Fibroblast of pulmonary artery (primary cell): ENCODE measurements around the gene TP53BP2.
A peak's percentile ranks its signal among the peaks of the same experiment; 100 is the strongest.

ENCODE experiments used
- DNase-seq: peaks from one replicate; pipeline ENCODE4 v3.0.0-alpha.2; 2010; ENCODE audit warnings: low read depth
- H3K4me3 ChIP-seq: replicated peaks from 2 replicates; pipeline ENCODE4 v1.5.1; 2011; ENCODE audit warnings: low read depth, mild to moderate bottlenecking, control low read depth, low read length, moderate library complexity
- TF ChIP-seq, protein P1 (sequence below): IDR thresholded peaks from 2 replicates; pipeline ENCODE4 v1.5.1; 2011; ENCODE audit warnings: mild to moderate bottlenecking, control low read depth, low read length, inconsistent platforms; ENCODE audit errors: missing control alignments

TP53BP2 gene

DNA sequence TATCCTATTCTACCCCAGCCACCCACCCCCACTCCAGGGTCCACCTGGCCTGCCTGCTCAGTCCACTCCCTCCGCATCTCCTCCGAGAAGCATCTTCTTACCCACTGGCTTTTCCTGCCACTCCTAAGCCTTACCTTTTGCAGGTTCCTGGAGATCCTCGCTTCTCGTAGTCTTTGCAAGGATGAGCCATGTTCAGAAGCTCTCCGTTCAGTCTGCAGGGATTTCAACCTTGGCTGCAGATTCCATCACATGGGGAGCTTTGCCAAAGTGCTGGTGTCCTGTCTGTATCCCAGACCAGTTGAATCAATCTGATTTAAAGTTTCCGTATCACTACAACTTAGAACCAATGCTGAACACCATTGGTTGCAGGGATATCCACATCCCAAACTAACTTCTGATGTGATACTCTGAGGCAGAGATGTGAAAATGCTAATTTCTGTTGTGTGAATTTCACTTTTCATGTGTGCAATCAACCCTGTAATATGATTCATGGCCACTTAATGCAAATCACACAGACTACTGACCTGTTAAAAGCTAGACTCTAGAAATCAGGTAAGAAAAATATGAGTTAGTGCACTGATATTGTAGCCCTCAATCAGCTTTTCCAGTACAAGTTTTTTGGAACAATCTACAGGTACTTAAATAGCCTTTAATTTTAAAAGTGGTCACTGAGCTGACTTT lies 71.5 kb downstream of the TP53BP2 start:
- TF ChIP-seq, protein P1, sequence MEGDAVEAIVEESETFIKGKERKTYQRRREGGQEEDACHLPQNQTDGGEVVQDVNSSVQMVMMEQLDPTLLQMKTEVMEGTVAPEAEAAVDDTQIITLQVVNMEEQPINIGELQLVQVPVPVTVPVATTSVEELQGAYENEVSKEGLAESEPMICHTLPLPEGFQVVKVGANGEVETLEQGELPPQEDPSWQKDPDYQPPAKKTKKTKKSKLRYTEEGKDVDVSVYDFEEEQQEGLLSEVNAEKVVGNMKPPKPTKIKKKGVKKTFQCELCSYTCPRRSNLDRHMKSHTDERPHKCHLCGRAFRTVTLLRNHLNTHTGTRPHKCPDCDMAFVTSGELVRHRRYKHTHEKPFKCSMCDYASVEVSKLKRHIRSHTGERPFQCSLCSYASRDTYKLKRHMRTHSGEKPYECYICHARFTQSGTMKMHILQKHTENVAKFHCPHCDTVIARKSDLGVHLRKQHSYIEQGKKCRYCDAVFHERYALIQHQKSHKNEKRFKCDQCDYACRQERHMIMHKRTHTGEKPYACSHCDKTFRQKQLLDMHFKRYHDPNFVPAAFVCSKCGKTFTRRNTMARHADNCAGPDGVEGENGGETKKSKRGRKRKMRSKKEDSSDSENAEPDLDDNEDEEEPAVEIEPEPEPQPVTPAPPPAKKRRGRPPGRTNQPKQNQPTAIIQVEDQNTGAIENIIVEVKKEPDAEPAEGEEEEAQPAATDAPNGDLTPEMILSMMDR: no peak
- DNase-seq: no peak
- H3K4me3 ChIP-seq: no peak overlapping the region

GRCh38 chr1:223772771-223773160 lies 73.0 kb downstream of the TP53BP2 start:
- no peak overlapping the region for H3K4me3 ChIP-seq
- TF ChIP-seq, protein P1: no peak
- DNase-seq: no peak

DNA sequence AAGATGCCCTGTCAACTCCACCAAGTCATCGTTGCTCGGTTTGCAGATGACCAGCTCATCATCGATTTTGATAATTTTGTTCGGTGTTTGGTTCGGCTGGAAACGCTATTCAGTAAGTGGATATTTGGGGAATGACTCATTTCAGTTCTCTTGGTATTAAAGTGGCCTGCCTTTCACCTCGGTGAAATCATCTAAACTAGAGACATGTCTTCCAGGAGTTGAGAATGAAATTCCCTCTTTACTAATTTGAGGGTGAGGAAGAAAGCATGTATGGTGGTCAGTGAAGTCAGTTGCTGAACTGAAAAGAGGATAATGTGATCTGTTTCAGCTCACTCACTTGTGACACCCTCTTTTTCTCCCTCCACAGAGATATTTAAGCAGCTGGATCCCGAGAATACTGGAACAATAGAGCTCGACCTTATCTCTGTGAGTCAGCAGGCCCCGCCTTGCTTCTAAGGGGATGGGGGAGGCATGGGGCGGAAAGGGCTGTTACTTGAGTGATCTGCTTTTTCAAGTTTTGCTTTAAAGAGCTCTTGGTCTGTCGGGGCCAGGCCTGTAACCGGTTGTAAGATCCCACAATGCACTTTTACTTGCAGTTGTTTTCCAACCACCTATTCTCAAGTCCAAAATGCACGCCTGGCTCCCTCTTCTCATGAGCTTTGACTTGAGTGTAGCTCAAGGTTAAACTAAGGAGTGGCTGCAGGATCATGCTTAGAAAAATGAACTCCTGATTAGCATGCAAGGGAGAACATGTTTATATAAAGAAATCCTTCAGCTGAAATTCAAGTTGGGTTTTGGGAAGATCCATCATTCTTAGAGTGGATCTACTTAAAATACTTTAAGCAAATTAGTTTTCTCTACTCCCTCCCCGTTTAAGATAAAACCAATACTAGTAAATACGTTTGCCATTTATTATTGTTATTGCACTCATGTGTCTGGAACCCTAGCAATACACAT lies 73.7 kb downstream of the TP53BP2 start:
- DNase-seq: peak; percentile 87
- TF ChIP-seq, protein P1: no peak
- peak overlapping the region; percentile 31 for H3K4me3 ChIP-seq

DNA sequence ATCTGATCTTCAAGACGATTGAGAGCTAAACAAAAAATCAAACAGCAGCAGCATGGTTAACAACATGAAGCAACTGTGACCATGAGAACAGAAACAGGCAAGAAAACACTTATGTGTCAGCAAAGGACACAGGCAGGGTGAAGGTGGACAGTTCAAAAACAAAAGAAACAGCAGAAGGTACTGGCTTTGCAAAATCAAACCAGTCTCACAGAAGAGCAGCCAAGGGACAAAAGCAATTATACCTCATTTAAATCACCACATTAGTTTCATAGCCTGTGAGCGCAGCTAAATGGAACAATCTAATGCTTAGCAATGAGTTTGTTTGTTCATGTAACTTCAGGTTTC lies 74.3 kb downstream of the TP53BP2 start:
- TF ChIP-seq, protein P1: no peak
- DNase-seq: no peak

DNA sequence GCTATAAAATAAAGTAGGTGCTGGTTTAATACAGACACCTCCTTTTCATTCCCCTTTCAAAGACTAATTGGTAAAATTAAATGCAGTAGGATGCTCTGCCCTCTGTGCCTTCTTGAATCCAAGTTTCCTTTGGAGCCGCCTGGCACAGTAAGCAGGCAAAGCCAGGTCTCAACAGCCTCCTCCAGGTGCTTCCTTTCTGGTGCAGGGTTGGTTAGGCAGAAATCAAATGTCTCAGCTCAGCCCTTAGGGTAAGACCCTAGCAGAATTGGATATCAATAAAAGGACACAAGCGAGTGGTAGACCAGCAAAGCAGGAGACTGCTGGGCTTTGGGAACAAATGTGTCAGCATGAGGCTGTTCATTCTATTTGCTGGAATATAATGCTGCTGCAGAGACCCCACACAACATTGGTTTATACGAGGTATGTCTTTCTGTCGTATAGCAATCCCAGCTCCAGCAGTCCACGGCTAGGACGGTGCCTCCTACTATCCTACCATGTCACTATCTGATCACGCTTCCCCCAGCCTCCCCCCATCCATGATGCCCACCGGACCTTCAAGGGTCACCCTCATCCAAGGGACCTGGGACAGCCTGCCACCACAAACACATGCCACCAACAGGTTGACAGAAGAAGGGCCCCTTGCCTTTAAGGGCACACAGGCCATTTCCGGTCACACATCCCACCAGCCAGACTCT lies 75.0 kb downstream of the TP53BP2 start:
- no peak for DNase-seq

More for the DNA sequence above, 74.3 kb downstream of the TP53BP2 start:
- H3K4me3 ChIP-seq: peak overlapping the region; percentile 24

GRCh38 chr1:223765719-223766340 lies 79.9 kb downstream of the TP53BP2 start:
- TF ChIP-seq, protein P1: no peak
- no peak for DNase-seq
- no peak overlapping the region for H3K4me3 ChIP-seq

More for the DNA sequence above, 75.0 kb downstream of the TP53BP2 start:
- TF ChIP-seq, protein P1: no peak
- H3K4me3 ChIP-seq: no peak overlapping the region
